ENCODE measurements around the gene AZU1. TPM values are rescaled to one million over a fixed set of nuclear protein-coding genes. Genes with fewer than 3 reads are reported as not detected.

Gene AZU1
- total and polyA plus RNA-seq, 4 donors = 0.08 to 20.2 (median 0.99) TPM

DNA sequence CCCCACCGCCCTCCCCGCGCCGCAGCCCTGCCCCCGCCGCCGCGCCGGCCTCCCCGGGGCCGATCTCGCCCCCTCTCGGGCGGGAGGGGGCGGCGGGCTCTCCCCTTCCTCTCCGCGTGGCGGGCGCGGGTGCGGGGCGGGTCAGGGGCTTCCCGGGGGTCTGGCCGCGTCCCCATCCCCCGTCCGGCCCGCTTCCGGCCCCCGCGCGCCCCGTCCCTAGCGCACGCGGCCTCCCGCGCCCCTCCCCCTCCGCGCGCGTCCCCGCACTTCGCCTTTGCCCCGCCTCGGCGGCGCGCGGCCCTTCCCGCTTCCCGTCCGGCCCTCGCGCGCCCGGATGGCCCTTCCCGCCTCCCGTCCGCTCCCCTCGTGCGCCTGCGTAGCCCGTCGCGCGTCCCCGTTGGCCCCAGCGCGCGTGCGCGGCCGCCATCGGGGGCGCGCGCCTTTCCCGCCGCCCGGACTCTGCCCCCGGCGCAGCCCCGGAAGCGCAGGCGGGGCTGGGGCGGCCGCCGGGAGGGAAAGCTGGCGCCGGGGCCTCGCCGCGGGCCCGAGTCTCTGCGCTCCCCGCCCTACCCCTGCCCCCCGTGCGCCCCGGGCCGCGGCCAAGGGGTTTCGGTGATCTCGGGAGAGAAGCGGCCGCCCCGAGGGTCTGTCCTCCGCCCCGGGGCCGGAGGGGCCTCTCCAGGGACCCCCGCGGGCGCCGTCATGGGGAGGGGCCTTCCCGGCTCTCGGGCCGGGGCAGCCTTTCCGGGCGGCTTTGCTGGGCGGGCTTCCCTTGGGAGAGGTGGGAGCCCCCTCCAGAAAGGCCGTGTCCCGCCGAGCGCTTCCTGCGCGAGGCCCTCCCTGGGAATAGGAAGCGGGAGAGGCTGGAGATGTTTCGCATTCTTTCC lies 29.9 kb upstream of the AZU1 start:
- Histone ChIP-seq H3K36me3 (ENCODE audit: control insufficient read depth in 4 of 4, insufficient read depth in 3 of 4, low read depth in 1 of 4, low read length in 3 of 4) (peaks cover 0 to 6% (median 2%) of the 10 kb centered on the region in 4 donors), H3K4me1 (ENCODE audit: control insufficient read depth in 4 of 4, insufficient read depth in 4 of 4, low read length in 3 of 4) (peaks cover 11 to 49% (median 37%) of the 10 kb centered on the region in 4 donors), H3K27me3 (ENCODE audit: control insufficient read depth in 4 of 4, insufficient read depth in 4 of 4, low read length in 3 of 4) (no peaks in the 10 kb centered on the region), H3K9me3 (ENCODE audit: control insufficient read depth in 4 of 4, low read length in 3 of 4) (no peaks in the 10 kb centered on the region), H3K4me3 (ENCODE audit: low read depth in 1 of 3, low read length in 3 of 3) (peak overlapping the region; percentile 94 to 95 (median 95)), H3K27ac (ENCODE audit: low read depth in 1 of 2, low read length in 2 of 2) (peak overlapping the region; percentile 61 to 93), H3K9ac (ENCODE audit: low read depth in 1 of 2, low read length in 2 of 2) (peak overlapping the region; percentile 71 to 94)
- under 1% methylated on average over 129 of the region's 129 CpGs for WGBS
- TF ChIP-seq FOXA1 (IDR thresholded peaks at IDR 0.05) (no peak), TAF1 (conservative IDR thresholded peaks at IDR 0.05) (no peak), GABPA (IDR thresholded peaks at IDR 0.05 in 1 of 2, conservative IDR thresholded peaks at IDR 0.05 in 1 of 2) (peak in 1 of 2 donors; percentile 10), NR2F2 (IDR thresholded peaks at IDR 0.05) (no peak), RAD21 (IDR thresholded peaks at IDR 0.05) (no peak)
- TF ChIP-seq, protein P1, sequence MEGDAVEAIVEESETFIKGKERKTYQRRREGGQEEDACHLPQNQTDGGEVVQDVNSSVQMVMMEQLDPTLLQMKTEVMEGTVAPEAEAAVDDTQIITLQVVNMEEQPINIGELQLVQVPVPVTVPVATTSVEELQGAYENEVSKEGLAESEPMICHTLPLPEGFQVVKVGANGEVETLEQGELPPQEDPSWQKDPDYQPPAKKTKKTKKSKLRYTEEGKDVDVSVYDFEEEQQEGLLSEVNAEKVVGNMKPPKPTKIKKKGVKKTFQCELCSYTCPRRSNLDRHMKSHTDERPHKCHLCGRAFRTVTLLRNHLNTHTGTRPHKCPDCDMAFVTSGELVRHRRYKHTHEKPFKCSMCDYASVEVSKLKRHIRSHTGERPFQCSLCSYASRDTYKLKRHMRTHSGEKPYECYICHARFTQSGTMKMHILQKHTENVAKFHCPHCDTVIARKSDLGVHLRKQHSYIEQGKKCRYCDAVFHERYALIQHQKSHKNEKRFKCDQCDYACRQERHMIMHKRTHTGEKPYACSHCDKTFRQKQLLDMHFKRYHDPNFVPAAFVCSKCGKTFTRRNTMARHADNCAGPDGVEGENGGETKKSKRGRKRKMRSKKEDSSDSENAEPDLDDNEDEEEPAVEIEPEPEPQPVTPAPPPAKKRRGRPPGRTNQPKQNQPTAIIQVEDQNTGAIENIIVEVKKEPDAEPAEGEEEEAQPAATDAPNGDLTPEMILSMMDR (IDR thresholded peaks at IDR 0.05; ENCODE audit: low read depth, low read length, missing input control) = no peak
- TF ChIP-seq, protein P2, sequence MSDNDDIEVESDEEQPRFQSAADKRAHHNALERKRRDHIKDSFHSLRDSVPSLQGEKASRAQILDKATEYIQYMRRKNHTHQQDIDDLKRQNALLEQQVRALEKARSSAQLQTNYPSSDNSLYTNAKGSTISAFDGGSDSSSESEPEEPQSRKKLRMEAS (IDR thresholded peaks at IDR 0.05) = no peak
- DNase-seq (ENCODE audit: low spot score) = peak; percentile 86

DNA sequence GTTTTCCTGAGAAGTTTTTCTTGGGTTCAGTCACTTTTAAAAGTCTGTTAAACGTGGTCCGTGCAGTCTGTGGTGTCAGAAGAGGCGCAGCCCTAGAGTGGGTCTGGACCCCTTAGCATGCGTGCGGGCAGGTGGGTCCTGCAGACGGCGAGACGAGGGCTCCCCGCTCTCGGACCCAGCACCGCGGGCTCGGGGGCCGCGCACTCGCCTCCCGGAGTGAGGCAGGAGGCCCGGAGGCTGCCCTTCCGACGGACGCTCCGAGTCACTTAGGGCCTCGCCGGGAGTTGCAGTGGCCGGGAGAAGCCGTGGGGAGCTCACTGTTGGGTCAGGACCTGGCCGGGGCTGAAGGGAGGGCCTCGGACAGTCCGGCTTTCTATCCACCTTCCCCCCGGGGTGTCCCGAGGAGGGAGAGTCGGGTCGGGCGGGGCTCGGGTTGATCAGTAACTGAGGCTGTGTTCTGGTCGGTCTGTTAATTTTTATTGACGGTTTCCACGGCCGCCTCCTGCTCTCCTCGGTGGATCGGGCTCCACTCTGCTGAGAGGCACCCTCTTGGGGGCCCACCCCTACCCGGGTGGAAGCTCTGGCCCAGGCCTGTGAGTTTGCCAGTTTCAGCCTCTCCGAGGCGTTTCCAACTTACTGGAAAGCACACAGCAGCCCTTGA lies 29.1 kb upstream of the AZU1 start:
- H3K4me1 ChIP-seq (ENCODE audit: control insufficient read depth in 4 of 4, insufficient read depth in 4 of 4, low read length in 3 of 4) = peaks cover 11 to 49% (median 39%) of the 10 kb centered on the region in 4 donors
- H3K27me3 ChIP-seq (ENCODE audit: control insufficient read depth in 4 of 4, insufficient read depth in 4 of 4, low read length in 3 of 4) = no peaks in the 10 kb centered on the region
- WGBS = under 1% methylated on average over 44 of the region's 44 CpGs
- H3K9ac ChIP-seq (ENCODE audit: low read depth in 1 of 2, low read length in 2 of 2) = peak overlapping the region; percentile 71 to 94
- TF ChIP-seq, protein P2 (IDR thresholded peaks at IDR 0.05) = no peak
- TF ChIP-seq, protein P1 (IDR thresholded peaks at IDR 0.05; ENCODE audit: low read depth, low read length, missing input control) = no peak
- TF ChIP-seq SP1 (IDR thresholded peaks at IDR 0.05) (no peak), TAF1 (conservative IDR thresholded peaks at IDR 0.05) (peak; percentile 68), HNF4A (conservative IDR thresholded peaks at IDR 0.05) (no peak)
- H3K9me3 ChIP-seq (ENCODE audit: control insufficient read depth in 4 of 4, low read length in 3 of 4) = no peaks in the 10 kb centered on the region
- peak overlapping the region; percentile 94 to 95 (median 95) for H3K4me3 ChIP-seq (ENCODE audit: low read depth in 1 of 3, low read length in 3 of 3)
- peak; percentile 72 for DNase-seq (ENCODE audit: low spot score)
- peaks cover 0 to 9% (median 6%) of the 10 kb centered on the region in 4 donors for H3K36me3 ChIP-seq (ENCODE audit: control insufficient read depth in 4 of 4, insufficient read depth in 3 of 4, low read depth in 1 of 4, low read length in 3 of 4)
- peak overlapping the region; percentile 20 to 72 for H3K27ac ChIP-seq (ENCODE audit: low read depth in 1 of 2, low read length in 2 of 2)

Data from liver (tissue), 9 donors.